Measurements from ENCODE around the gene NOC2L. TPM values are rescaled to one million over a fixed set of nuclear protein-coding genes. Genes with fewer than 3 reads are reported as not detected.

The NOC2L gene
- total RNA-seq, 1 experiment from 2014 or later, result 130 TPM

GRCh38 chr1:1005774-1006304, 46.8 kb upstream of the NOC2L start:
- no peak overlapping the region; a peak in 1 of 7 replicates for H3K27ac Mint-ChIP-seq
- Histone ChIP-seq H4K5ac (ENCODE audit: insufficient read length, low read depth, low read length) (no peak overlapping the region), H2AK5ac (ENCODE audit: insufficient read length, low read length) (no peak overlapping the region), H3K79me2 (ENCODE audit: insufficient read depth, low read length) (no peaks in the 10 kb centered on the region), H3K4me2 (ENCODE audit: insufficient read depth, insufficient read length, low read length) (no peak overlapping the region), H4K8ac (replicated peaks; ENCODE audit: insufficient read length, low read depth, low read length) (no peak overlapping the region), H3K27ac (ENCODE audit: insufficient read length, low read depth, low read length) (no peak overlapping the region), H3K4ac (ENCODE audit: low read depth, low read length) (no peak overlapping the region), H3K79me1 (ENCODE audit: insufficient read depth, low read depth, low read length, poor library complexity, severe bottlenecking) (no peaks in the 10 kb centered on the region), H4K20me1 (ENCODE audit: control insufficient read depth, insufficient read depth, insufficient read length) (no peaks in the 10 kb centered on the region), H3K9ac (ENCODE audit: extremely low read depth, insufficient read length, low read length) (no peak overlapping the region), H2BK120ac (ENCODE audit: low read depth, low read length, poor library complexity, severe bottlenecking) (no peak overlapping the region), H3K14ac (ENCODE audit: insufficient read depth, low read length) (no peak overlapping the region), H2AFZ (ENCODE audit: low read length) (no peak overlapping the region), H4K91ac (ENCODE audit: insufficient read length, low read depth, low read length) (no peak overlapping the region), H3K9me3 (ENCODE audit: control insufficient read depth, low read depth, low read length) (no peaks in the 10 kb centered on the region), H3K27me3 (ENCODE audit: insufficient read depth, low read length) (peaks cover 6% of the 10 kb centered on the region; the same call in 1 of the 2 replicates), H3K23ac (ENCODE audit: insufficient read length, low read depth, low read length) (no peak overlapping the region), H3K56ac (ENCODE audit: insufficient read length, low read depth, low read length) (no peak overlapping the region), H3K4me1 (ENCODE audit: insufficient read depth, low read length) (no peaks in the 10 kb centered on the region), H3T11ph (ENCODE audit: low read length) (no peak overlapping the region), H2BK20ac (ENCODE audit: low read depth, low read length, poor library complexity, severe bottlenecking) (no peak overlapping the region), H3K23me2 (ENCODE audit: insufficient read length, low read depth, low read length, poor library complexity, severe bottlenecking) (peaks cover 7% of the 10 kb centered on the region), H2BK12ac (ENCODE audit: insufficient read length, low read depth, low read length) (no peak overlapping the region), H2BK15ac (ENCODE audit: low read depth, low read length) (no peak overlapping the region), H3K18ac (ENCODE audit: insufficient read length, low read depth, low read length) (no peak overlapping the region), H2BK5ac (ENCODE audit: insufficient read length, low read length) (no peak overlapping the region)
- TF ChIP-seq, protein P1, sequence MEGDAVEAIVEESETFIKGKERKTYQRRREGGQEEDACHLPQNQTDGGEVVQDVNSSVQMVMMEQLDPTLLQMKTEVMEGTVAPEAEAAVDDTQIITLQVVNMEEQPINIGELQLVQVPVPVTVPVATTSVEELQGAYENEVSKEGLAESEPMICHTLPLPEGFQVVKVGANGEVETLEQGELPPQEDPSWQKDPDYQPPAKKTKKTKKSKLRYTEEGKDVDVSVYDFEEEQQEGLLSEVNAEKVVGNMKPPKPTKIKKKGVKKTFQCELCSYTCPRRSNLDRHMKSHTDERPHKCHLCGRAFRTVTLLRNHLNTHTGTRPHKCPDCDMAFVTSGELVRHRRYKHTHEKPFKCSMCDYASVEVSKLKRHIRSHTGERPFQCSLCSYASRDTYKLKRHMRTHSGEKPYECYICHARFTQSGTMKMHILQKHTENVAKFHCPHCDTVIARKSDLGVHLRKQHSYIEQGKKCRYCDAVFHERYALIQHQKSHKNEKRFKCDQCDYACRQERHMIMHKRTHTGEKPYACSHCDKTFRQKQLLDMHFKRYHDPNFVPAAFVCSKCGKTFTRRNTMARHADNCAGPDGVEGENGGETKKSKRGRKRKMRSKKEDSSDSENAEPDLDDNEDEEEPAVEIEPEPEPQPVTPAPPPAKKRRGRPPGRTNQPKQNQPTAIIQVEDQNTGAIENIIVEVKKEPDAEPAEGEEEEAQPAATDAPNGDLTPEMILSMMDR (conservative IDR thresholded peaks at IDR 0.05), result no peak
- no peak for DNase-seq
- H3K9me3 Mint-ChIP-seq, result peaks cover 0 to 4% of the 10 kb centered on the region in 2 experiments; a peak in 2 of 5 replicates
- no peak overlapping the region; a peak in 1 of 5 replicates for H3K4me3 Mint-ChIP-seq
- no CpG with 5 or more reads among the region's 23 CpGs for WGBS (ENCODE audit: extremely low coverage, insufficient read length, low lambda C conversion rate)
- peaks cover 79% of the 10 kb centered on the region for H3K27me3 Mint-ChIP-seq (ENCODE audit: low read depth)
- no peaks in the 10 kb centered on the region for H3K36me3 Mint-ChIP-seq (ENCODE audit: insufficient read depth in 1 of 3, low read depth in 3 of 3)
- H3K4me1 Mint-ChIP-seq, result peaks cover 11 to 30% of the 10 kb centered on the region in 2 experiments

All from H9 (cell line).